ENCODE results near the gene TRAPPC14.
A peak's percentile ranks its signal among the peaks of the same experiment; 100 is the strongest.
"Not testable (repeated sequence)": the region's sequence is repeated elsewhere in the genome, so short reads cannot be mapped to it uniquely, and the experiment has no call there.

TRAPPC14 gene

DNA sequence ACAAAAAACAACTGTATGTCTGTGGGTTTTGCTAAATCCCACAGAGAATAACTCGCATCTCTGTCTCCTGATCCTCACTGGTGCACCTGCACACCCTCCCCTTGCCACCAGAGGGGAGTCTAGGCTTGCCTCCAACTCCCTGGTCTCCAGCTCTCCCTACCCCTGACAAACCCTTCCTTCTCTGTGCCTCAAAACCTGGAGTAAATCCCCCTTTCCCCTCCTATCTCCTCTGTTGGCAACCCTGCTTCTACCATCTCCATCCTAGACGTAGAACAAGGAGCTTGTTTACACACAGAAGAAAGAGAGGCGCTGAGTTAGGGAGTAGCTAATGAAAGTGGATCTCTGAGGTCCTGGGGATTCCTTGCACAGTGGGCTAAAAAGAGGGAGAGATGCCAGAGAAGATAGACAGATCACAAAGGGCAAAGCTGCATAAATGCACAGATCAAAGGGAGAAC, 25.8 kb downstream of the TRAPPC14 start:
- H3K4me3 ChIP-seq (ENCODE audit: control insufficient read depth, low read depth, low read length) = no peak overlapping the region
- TF ChIP-seq, protein P1, sequence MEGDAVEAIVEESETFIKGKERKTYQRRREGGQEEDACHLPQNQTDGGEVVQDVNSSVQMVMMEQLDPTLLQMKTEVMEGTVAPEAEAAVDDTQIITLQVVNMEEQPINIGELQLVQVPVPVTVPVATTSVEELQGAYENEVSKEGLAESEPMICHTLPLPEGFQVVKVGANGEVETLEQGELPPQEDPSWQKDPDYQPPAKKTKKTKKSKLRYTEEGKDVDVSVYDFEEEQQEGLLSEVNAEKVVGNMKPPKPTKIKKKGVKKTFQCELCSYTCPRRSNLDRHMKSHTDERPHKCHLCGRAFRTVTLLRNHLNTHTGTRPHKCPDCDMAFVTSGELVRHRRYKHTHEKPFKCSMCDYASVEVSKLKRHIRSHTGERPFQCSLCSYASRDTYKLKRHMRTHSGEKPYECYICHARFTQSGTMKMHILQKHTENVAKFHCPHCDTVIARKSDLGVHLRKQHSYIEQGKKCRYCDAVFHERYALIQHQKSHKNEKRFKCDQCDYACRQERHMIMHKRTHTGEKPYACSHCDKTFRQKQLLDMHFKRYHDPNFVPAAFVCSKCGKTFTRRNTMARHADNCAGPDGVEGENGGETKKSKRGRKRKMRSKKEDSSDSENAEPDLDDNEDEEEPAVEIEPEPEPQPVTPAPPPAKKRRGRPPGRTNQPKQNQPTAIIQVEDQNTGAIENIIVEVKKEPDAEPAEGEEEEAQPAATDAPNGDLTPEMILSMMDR (conservative IDR thresholded peaks at IDR 0.05; ENCODE audit: control insufficient read depth, insufficient read depth, low read depth, low read length) = peak; percentile 96
- peak; percentile 66 for DNase-seq (ENCODE audit: low read depth)

DNA sequence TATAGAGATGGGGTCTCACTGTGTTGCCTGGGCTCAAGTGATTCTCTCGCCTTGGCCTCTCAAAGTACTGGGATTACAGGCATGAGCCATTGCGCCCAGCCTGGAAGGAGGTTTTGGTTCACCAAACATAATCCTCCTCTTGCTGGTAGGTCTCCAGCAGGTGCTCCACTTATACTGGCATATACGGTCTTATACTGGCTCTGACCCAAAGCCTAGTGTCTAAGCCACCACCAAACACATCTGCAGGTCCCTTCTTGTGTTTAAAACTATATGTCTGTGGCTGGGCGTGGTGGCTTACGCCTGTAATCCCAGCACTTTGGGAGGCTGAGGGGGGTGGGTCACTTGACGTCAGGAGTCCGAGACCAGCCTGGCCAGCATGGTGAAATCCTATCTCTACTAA, 26.4 kb downstream of the TRAPPC14 start:
- H3K4me3 ChIP-seq (ENCODE audit: control insufficient read depth, low read depth, low read length) = no peak overlapping the region
- DNase-seq (ENCODE audit: low read depth) = no peak
- TF ChIP-seq, protein P1 (conservative IDR thresholded peaks at IDR 0.05; ENCODE audit: control insufficient read depth, insufficient read depth, low read depth, low read length) = no peak

DNA sequence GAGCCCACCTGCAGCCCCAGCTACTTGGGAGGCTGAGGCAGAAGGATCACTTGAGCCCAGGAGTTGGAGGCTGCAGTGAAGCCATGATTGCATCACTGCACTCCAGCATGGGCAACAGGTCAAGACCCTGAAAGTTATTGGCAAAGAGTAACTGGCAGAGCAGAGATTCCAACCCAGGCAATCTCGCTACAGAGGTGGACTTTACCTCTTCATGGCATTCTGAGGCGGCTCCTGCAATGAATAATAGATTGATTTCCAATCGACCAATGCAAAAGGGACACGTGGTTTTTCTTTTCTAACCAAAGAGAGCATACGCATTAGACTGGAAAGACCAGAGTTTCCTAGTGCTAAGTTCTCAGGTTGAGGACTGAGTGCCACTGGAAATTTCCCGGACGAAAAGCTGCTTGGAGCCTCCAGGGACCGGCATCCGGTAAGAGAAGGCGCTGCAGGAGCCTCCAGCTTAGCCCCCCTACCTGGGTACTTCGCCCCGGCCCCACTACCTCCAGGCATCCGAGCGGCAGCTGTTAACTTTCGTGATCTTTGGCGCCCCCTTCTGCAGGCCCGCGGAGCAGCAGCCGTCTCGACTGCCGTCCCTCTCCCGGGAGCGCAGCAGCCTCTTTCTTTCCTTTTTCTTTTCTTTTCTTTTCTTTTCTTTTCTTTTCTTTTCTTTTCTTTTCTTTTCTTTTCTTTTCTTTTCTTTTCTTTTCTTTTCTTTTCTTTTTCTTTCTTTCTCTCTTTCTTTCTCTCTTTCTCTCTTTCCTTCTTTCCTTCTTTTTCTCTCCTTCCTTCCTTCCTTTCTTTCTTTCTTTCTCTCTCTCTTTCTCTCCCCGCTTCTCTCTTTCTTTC, 27.7 kb downstream of the TRAPPC14 start:
- DNase-seq (ENCODE audit: low read depth) = peak; percentile 40
- TF ChIP-seq, protein P1 (conservative IDR thresholded peaks at IDR 0.05; ENCODE audit: control insufficient read depth, insufficient read depth, low read depth, low read length) = peak; percentile 62
- H3K4me3 ChIP-seq (ENCODE audit: control insufficient read depth, low read depth, low read length) = no peak overlapping the region

DNA sequence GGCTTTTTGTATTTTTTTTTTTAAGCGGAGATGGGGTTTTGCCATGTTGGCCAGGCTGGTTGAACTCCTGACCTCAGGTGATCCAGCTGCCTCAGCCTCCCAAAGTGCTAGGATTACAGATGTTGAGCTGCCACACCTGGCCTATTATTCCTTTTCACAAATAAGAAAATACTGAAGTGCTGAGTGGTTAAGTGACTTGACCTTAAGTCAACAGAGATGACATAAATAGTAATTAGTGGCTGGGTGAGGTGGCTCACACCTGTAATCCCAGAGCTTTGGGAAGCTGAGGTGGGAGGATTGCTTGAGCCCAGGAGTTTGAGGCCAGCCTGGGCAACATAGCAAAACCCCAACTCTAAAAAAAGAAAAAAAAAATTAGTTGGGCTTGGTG, 28.3 kb downstream of the TRAPPC14 start:
- not testable (repeated sequence) for DNase-seq (ENCODE audit: low read depth); H3K4me3 ChIP-seq (ENCODE audit: control insufficient read depth, low read depth, low read length)

DNA sequence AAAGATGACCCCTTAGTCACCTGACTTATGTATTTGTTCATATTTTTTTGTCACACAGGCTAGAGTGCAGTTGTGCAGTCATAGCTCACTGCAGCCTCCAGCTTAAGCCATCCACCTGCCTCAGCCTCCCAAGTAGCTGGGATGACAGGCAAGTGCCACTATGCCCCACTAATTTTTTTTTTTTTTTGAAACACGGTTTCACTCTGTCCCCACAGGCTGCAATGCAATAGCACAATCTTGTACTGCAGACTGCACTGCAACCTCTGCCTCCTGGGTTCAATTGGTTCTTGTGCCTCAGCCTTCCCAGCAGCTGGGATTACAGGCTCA, 29.9 kb downstream of the TRAPPC14 start:
- DNase-seq (ENCODE audit: low read depth) = no peak
- TF ChIP-seq, protein P1 (conservative IDR thresholded peaks at IDR 0.05; ENCODE audit: control insufficient read depth, insufficient read depth, low read depth, low read length) = no peak
- no peak overlapping the region for H3K4me3 ChIP-seq (ENCODE audit: control insufficient read depth, low read depth, low read length)

DNA sequence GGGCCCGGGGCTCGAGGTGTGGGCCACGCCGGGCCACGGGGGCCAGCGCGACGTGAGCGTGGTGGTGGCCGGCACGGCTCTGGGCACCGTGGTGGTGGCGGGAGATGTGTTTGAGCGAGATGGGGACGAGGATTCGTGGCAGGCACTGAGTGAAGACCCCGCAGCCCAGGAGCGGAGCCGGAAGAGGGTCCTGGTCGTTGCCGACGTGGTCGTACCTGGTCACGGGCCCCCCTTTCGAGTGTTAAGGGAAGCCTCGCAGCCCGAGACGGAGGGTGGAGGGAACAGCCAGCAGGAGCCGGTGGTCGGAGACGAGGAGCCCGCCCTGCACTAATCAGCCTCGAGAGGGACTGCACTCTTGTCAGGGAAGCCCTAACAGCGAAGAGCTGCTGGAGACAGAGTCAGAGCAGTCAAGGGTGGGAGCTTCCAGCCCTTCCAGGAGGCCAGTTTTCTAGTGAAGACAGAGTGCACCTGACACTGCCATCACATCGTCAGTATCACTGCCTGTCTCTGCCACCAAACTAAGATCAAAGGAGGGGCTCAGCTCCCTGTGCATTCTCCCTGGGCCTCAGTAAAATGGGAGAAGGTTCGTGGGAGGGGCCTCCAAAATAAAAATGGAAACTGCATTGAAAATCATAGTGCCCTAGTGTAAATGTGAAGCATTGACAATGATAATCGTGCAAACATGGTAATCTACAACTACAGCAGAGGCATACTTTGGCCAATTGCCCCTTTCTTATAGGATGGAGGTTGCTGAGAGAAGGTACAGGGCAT, 30.5 kb downstream of the TRAPPC14 start:
- TF ChIP-seq, protein P1 (conservative IDR thresholded peaks at IDR 0.05; ENCODE audit: control insufficient read depth, insufficient read depth, low read depth, low read length) = no peak
- H3K4me3 ChIP-seq (ENCODE audit: control insufficient read depth, low read depth, low read length) = peak overlapping the region; percentile 94
- no peak for DNase-seq (ENCODE audit: low read depth)

Data from fibroblast of mammary gland (primary cell).